HepG2 (cell line): Measurements from ENCODE around the gene CBFA2T2. TPM values are rescaled to one million over a fixed set of nuclear protein-coding genes. Genes with fewer than 3 reads are reported as not detected.
A peak's percentile ranks its signal among the peaks of the same experiment; 100 is the strongest.

Experiments
- HNRNPK ChIP-seq: fragments of 200-400 bp; formaldehyde crosslinking; IDR thresholded peaks from 2 replicates; pipeline ENCODE4 v1.6.1; 2018; ENCODE audit warnings: low read length, low read depth, moderate library complexity, mild to moderate bottlenecking; ENCODE audit not compliant: poor library complexity, severe bottlenecking
- HOXA5 ChIP-seq: sonication (generic); formaldehyde crosslinking; IDR thresholded peaks from 2 replicates; pipeline ENCODE4 v1.4.0; 2020; ENCODE audit warnings: missing genetic modification reagents
- NFE2L1 ChIP-seq: sonication (generic); formaldehyde crosslinking; IDR thresholded peaks from 2 replicates; pipeline ENCODE4 v1.4.0; 2020; ENCODE audit warnings: missing genetic modification reagents, mild to moderate bottlenecking, borderline replicate concordance
- NFKBIZ ChIP-seq: IDR thresholded peaks from 2 replicates; pipeline ENCODE4 v1.6.1; 2018; ENCODE audit warnings: missing genetic modification reagents, missing compliant biosample characterization
- PAWR ChIP-seq: sonication (generic); formaldehyde crosslinking; IDR thresholded peaks from 2 replicates; pipeline ENCODE4 v1.4.0; 2020; ENCODE audit warnings: missing genetic modification reagents, mild to moderate bottlenecking, borderline replicate concordance
- RAD51 ChIP-seq: fragments of 450-650 bp; IDR thresholded peaks from 2 replicates; pipeline ENCODE4 v1.6.1; 2016; ENCODE audit warnings: borderline replicate concordance
- RBAK ChIP-seq: sonication (generic); formaldehyde crosslinking; IDR thresholded peaks from 2 replicates; pipeline ENCODE4 v1.5.1; 2020; ENCODE audit warnings: mild to moderate bottlenecking, missing genetic modification reagents
- RXRB ChIP-seq: IDR thresholded peaks from 2 replicates; pipeline ENCODE4 v1.6.1; 2016; ENCODE audit warnings: borderline replicate concordance, missing genetic modification reagents, missing compliant biosample characterization
- SRY ChIP-seq: sonication (generic); formaldehyde crosslinking; IDR thresholded peaks from 2 replicates; pipeline ENCODE4 v1.8.0; 2022; ENCODE audit warnings: mild to moderate bottlenecking, missing genetic modification reagents
- ZNF33A ChIP-seq: sonication (generic); formaldehyde crosslinking; IDR thresholded peaks from 2 replicates; pipeline ENCODE4 v1.5.1; 2020; ENCODE audit warnings: missing genetic modification reagents, mild to moderate bottlenecking, moderate library complexity, borderline replicate concordance
- ZNF567 ChIP-seq: sonication (generic); formaldehyde crosslinking; IDR thresholded peaks from 2 replicates; pipeline ENCODE4 v1.8.1; 2023; ENCODE audit warnings: mild to moderate bottlenecking, missing genetic modification reagents, borderline replicate concordance
- ZNF569 ChIP-seq: sonication (generic); formaldehyde crosslinking; IDR thresholded peaks from 2 replicates; pipeline ENCODE4 v1.5.0; 2020; ENCODE audit warnings: mild to moderate bottlenecking, missing genetic modification reagents, moderate library complexity, borderline replicate concordance
- polyA plus RNA-seq, 8 experiments: library from polyadenylated mRNA; depleted of rRNA in 3 of 8; stranded (reverse) in 7 of 8; unstranded in 1 of 8; fragments of >200 nt; fragmentation: Illumina TruSeq in 4 of 8; extraction: Trizol in 4 of 8; gene quantifications; 2 replicates each; pipeline versions ENCODE4 v1.2.1 to v1.2.3, GENCODE V29; 2011 to 2016; ENCODE audit warnings: low read depth in 4 of 8, missing spikeins in 1 of 8, mixed read lengths in 1 of 8; ENCODE audit not compliant: insufficient read depth in 1 of 8
- total RNA-seq, 5 experiments: library from RNA; depleted of rRNA; stranded (reverse); fragments of >200 nt; fragmentation: Illumina TruSeq; extraction: Trizol; gene quantifications; 2 replicates each; pipeline ENCODE4 v1.2.3, GENCODE V29; 2016; ENCODE audit warnings: low read depth in 1 of 5
- TF ChIP-seq, protein P1 (sequence below), 2 experiments: sonication (generic) in 1 of 2; formaldehyde crosslinking in 1 of 2; IDR thresholded peaks; 2 replicates each; pipeline versions ENCODE4 v1.5.1 to v1.6.1; 2011 to 2020; ENCODE audit warnings: borderline replicate concordance in 1 of 2, low read depth in 1 of 2, low read length in 1 of 2, mild to moderate bottlenecking in 1 of 2, missing genetic modification reagents in 1 of 2, moderate library complexity in 1 of 2
- TF ChIP-seq, protein P2 (sequence below): sonication (generic); formaldehyde crosslinking; IDR thresholded peaks from 2 replicates; pipeline ENCODE4 v1.8.1; 2022; ENCODE audit warnings: low read depth, mild to moderate bottlenecking, missing genetic modification reagents
- TF ChIP-seq, protein P3 (sequence below): sonication (generic); formaldehyde crosslinking; IDR thresholded peaks from 2 replicates; pipeline ENCODE4 v1.5.1; 2020; ENCODE audit warnings: mild to moderate bottlenecking, moderate library complexity, missing genetic modification reagents
- TF ChIP-seq, protein P4 (sequence below): sonication (generic); formaldehyde crosslinking; IDR thresholded peaks from 2 replicates; pipeline ENCODE4 v1.4.0; 2020; ENCODE audit warnings: missing genetic modification reagents, borderline replicate concordance

Gene CBFA2T2
- total and polyA plus RNA-seq, 2 of the 13 experiments (the other 11 are each of a cell fraction or from before 2014, with no cell fraction given) = 6.3 to 21.2 TPM

DNA sequence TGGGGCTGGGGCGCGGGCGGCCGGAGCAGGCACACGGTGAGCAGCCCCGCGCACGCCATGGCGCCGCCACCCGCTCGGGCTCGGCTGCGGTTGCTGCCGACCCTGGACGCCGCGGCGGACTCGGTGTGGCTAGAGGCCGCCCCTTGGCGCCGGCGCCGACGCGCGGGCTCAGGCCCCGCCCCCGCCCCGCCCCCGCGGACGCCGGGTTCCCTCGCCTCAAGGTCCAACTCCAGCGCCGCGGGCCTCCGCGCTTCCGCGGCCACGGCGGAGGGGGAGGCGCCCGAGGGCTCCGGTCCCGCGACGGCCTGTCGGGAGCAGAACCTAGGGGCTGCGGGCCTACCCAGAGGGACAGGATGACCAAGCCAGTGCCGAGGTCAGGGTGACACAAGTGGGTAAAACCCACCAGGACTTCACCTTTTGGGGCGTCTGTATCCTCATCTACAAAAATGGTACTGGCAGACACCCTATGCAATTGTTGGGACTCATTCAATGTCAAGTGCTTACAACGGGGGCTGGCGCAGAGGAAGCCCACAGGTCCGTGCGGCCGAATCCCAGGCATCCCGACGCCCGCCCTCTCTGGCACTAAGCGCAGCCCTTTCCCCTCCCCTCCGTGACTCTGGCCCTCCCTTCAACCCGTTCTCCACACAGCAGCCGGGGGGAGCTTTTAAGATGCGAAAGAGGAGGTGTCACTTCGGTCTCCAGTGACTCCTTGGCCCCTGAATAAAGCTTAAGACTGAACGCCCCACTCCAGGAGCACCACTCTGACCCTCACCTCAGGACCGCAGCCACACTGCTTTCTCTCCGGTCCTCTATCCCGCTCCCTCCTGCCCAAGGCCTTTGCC lies 184.6 kb downstream of the CBFA2T2 start, which contains the start of gene NECAB3 (continued):
- TF ChIP-seq HOXA5 (CRISPR knock-in tag) (peak; percentile 89), ZNF569 (CRISPR knock-in tag) (no peak; the same call in 1 of the 2 replicates), RXRB (CRISPR knock-in tag) (peak; percentile 44; the same call in 1 of the 2 replicates), HNRNPK (no peak), ZNF33A (CRISPR knock-in tag) (peak; percentile 60; the same call in 1 of the 2 replicates), RBAK (0 out of 2 replicates have a peak, but pooled peaks have one; percentile 16), NFKBIZ (CRISPR knock-in tag) (no peak; the same call in 1 of the 2 replicates), SRY (CRISPR knock-in tag) (peak; percentile 45; the same call in 1 of the 2 replicates), RAD51 (no peak), PAWR (CRISPR knock-in tag) (no peak), ZNF567 (CRISPR knock-in tag) (0 out of 2 replicates have a peak, but pooled peaks have one; percentile 80), NFE2L1 (CRISPR knock-in tag) (no peak)
- TF ChIP-seq, protein P1, sequence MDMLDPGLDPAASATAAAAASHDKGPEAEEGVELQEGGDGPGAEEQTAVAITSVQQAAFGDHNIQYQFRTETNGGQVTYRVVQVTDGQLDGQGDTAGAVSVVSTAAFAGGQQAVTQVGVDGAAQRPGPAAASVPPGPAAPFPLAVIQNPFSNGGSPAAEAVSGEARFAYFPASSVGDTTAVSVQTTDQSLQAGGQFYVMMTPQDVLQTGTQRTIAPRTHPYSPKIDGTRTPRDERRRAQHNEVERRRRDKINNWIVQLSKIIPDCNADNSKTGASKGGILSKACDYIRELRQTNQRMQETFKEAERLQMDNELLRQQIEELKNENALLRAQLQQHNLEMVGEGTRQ (IDR thresholded peaks at IDR 0.05; ENCODE audit: low read depth, low read length) = no peak
- TF ChIP-seq, protein P1 (CRISPR knock-in tag; IDR thresholded peaks at IDR 0.05; ENCODE audit: borderline replicate concordance) = 0 out of 2 replicates have a peak, but pooled peaks have one; percentile 27
- TF ChIP-seq, protein P2, sequence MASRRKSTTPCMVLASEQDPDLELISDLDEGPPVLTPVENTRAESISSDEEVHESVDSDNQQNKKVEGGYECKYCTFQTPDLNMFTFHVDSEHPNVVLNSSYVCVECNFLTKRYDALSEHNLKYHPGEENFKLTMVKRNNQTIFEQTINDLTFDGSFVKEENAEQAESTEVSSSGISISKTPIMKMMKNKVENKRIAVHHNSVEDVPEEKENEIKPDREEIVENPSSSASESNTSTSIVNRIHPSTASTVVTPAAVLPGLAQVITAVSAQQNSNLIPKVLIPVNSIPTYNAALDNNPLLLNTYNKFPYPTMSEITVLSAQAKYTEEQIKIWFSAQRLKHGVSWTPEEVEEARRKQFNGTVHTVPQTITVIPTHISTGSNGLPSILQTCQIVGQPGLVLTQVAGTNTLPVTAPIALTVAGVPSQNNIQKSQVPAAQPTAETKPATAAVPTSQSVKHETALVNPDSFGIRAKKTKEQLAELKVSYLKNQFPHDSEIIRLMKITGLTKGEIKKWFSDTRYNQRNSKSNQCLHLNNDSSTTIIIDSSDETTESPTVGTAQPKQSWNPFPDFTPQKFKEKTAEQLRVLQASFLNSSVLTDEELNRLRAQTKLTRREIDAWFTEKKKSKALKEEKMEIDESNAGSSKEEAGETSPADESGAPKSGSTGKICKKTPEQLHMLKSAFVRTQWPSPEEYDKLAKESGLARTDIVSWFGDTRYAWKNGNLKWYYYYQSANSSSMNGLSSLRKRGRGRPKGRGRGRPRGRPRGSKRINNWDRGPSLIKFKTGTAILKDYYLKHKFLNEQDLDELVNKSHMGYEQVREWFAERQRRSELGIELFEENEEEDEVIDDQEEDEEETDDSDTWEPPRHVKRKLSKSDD = no peak; the same call in 1 of the 2 replicates
- TF ChIP-seq, protein P3, sequence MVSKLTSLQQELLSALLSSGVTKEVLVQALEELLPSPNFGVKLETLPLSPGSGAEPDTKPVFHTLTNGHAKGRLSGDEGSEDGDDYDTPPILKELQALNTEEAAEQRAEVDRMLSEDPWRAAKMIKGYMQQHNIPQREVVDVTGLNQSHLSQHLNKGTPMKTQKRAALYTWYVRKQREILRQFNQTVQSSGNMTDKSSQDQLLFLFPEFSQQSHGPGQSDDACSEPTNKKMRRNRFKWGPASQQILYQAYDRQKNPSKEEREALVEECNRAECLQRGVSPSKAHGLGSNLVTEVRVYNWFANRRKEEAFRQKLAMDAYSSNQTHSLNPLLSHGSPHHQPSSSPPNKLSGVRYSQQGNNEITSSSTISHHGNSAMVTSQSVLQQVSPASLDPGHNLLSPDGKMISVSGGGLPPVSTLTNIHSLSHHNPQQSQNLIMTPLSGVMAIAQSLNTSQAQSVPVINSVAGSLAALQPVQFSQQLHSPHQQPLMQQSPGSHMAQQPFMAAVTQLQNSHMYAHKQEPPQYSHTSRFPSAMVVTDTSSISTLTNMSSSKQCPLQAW (CRISPR knock-in tag) = peak; percentile 49; the same call in 1 of the 2 replicates
- TF ChIP-seq, protein P4, sequence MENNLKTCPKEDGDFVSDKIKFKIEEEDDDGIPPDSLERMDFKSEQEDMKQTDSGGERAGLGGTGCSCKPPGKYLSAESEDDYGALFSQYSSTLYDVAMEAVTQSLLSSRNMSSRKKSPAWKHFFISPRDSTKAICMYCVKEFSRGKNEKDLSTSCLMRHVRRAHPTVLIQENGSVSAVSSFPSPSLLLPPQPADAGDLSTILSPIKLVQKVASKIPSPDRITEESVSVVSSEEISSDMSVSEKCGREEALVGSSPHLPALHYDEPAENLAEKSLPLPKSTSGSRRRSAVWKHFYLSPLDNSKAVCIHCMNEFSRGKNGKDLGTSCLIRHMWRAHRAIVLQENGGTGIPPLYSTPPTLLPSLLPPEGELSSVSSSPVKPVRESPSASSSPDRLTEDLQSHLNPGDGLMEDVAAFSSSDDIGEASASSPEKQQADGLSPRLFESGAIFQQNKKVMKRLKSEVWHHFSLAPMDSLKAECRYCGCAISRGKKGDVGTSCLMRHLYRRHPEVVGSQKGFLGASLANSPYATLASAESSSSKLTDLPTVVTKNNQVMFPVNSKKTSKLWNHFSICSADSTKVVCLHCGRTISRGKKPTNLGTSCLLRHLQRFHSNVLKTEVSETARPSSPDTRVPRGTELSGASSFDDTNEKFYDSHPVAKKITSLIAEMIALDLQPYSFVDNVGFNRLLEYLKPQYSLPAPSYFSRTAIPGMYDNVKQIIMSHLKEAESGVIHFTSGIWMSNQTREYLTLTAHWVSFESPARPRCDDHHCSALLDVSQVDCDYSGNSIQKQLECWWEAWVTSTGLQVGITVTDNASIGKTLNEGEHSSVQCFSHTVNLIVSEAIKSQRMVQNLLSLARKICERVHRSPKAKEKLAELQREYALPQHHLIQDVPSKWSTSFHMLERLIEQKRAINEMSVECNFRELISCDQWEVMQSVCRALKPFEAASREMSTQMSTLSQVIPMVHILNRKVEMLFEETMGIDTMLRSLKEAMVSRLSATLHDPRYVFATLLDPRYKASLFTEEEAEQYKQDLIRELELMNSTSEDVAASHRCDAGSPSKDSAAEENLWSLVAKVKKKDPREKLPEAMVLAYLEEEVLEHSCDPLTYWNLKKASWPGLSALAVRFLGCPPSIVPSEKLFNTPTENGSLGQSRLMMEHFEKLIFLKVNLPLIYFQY (CRISPR knock-in tag) = peak; percentile 42; the same call in 1 of the 2 replicates
